ENCODE data around the gene PHF2.

Gene PHF2

DNA sequence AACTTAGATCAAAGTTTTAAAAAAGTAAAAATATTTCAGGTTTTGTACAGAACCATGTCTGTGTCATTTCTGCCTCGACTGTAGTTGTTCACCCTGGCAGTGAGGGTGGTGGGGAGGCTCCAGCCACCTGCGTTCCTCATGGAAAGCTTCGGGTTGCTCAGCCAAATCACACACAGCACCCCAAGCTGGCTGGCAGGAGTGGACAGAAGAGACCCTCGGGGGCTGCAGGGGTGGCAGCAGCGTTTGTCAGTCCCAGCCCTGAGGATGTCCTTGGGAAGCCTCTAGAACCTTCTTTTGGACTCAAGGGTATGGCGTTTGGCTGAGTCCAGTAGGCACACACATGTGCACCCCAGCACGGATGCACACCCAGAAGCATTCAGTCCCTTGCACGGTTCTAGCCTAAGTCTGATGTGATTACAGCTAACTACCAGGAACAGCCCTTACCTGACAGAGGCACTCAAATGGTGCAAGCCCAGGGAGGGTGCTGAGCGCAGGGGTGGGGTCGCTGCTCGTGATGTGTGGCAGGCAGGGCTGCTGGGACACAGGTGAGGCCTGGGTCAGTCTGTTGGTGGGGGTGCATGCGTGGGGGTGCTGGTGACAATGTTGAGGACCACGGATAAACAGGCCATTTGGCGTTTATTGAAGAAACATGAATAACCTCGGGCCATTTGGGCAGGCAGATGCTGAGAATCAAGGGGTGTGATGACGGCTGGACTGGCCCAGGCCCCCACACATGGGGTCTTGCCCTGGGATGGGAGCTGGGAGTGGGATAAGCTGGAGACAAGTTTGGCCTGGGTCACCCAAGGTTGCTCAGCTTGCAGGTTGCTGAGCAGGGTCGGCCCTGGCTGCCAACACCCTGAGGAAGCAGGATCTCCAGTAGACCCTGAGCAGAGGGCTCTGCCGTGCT lies 103.4 kb downstream of the PHF2 start:
- Histone ChIP-seq H3K9ac (ENCODE audit: low read depth, low read length) (no peak overlapping the region), H3K27ac (ENCODE audit: low read depth, low read length) (no peak overlapping the region), H3K9me3 (ENCODE audit: insufficient read depth, low read depth, low read length) (no peaks in the 10 kb centered on the region), H3K27me3 (ENCODE audit: insufficient read depth, low read length) (no peaks in the 10 kb centered on the region), H3K36me3 (ENCODE audit: insufficient read depth, low read length) (peaks cover 7% of the 10 kb centered on the region; the same call in 1 of the 2 replicates), H3K4me3 (ENCODE audit: low read length) (no peak overlapping the region), H3K4me1 (ENCODE audit: insufficient read depth, low read length) (no peaks in the 10 kb centered on the region)
- 91% methylated on average over 18 of the region's 18 CpGs for WGBS

DNA sequence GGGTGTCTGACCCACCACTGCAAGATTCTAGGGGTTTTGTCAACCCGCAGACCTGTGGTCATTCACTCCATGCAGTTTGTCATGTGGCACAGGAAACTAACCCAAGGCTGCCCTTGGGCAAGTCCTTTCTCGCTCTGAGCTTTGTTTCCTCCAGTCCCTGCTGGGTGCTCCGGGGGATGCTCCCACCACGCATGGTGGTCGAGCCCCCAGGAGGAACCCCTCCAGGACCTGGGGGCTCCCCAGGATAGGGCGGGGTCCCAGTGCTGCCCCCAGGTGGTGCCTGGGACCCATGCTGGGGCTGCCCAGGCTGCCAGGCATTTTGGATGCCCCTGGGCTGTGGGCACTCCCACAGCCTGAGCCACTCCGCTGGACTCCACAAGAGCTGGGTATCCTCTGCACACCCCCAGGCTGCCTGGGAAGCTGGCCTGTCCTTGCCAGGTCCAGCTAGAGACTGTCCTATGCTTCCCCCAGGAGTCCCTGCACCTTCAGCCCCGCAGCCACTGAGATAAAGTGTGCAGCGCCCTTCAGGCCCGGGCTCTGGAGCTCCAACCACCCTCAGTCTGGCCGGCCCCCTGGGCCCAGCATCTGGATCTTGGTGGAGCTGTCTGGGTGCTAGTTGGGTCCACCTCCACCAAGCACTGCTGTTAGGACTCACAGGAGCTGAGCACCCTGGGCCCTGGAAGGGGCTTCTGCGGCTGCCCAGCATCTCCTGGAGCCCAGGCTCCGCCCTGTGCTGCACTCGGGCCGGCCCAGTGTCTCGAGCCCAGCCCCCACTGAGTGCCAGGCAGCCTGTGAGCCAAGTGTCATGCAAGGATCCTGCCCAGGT lies 104.3 kb downstream of the PHF2 start:
- Histone ChIP-seq H3K4me1 (ENCODE audit: insufficient read depth, low read length) (no peaks in the 10 kb centered on the region), H3K27ac (ENCODE audit: low read depth, low read length) (no peak overlapping the region), H3K9me3 (ENCODE audit: insufficient read depth, low read depth, low read length) (no peaks in the 10 kb centered on the region), H3K27me3 (ENCODE audit: insufficient read depth, low read length) (no peaks in the 10 kb centered on the region), H3K9ac (ENCODE audit: low read depth, low read length) (no peak overlapping the region), H3K36me3 (ENCODE audit: insufficient read depth, low read length) (peaks cover 7% of the 10 kb centered on the region; the same call in 1 of the 2 replicates), H3K4me3 (ENCODE audit: low read length) (no peak overlapping the region)
- 89% methylated on average over 16 of the region's 16 CpGs for WGBS

DNA sequence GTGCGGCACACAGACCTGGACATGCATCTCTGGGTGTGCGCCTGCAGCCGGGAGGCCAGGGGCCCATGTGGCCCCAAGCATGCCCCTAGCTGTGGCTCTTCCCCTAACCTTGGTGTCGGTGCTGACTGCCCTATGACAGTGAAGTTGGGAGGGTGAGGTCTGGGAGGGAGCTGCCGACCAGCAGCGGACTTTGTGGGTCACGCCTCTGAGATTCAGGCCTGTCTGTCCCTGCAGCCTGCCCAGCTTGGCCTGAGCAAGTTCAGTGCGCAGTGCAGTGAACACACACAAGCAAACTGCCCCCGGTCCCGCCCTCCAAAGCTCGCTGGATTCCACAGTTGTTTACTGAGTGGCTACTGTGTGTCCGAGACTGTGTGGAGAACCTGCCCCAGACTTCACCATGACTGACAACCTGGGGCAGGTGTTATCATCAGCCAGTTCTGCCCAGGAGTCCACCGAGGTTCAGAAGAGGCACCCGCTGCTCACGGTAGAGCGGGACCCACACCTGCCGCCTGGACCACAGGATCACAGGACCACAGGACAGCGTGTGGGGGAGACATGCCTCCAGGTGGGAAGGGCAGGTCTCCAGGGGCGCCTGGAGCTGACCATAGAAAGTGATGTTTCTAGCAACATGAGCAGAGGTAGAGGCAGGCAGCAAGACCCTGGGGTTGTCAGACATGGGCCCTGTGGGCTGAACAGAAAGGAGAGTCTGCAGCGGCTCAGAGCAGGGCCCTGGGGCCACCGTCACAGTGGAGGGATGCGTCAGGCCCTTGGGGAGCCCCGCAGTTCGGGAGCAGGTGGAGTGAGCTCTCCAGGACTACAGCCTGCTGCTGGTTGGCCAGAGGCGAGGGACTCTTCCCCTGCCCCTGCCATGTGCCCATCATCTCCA lies 105.1 kb downstream of the PHF2 start:
- Histone ChIP-seq H3K9me3 (ENCODE audit: insufficient read depth, low read depth, low read length) (no peaks in the 10 kb centered on the region), H3K27me3 (ENCODE audit: insufficient read depth, low read length) (no peaks in the 10 kb centered on the region), H3K4me3 (ENCODE audit: low read length) (no peak overlapping the region), H3K9ac (ENCODE audit: low read depth, low read length) (no peak overlapping the region), H3K4me1 (ENCODE audit: insufficient read depth, low read length) (no peaks in the 10 kb centered on the region), H3K36me3 (ENCODE audit: insufficient read depth, low read length) (peaks cover 7% of the 10 kb centered on the region; the same call in 1 of the 2 replicates), H3K27ac (ENCODE audit: low read depth, low read length) (no peak overlapping the region)
- 81% methylated on average over 25 of the region's 25 CpGs for WGBS

DNA sequence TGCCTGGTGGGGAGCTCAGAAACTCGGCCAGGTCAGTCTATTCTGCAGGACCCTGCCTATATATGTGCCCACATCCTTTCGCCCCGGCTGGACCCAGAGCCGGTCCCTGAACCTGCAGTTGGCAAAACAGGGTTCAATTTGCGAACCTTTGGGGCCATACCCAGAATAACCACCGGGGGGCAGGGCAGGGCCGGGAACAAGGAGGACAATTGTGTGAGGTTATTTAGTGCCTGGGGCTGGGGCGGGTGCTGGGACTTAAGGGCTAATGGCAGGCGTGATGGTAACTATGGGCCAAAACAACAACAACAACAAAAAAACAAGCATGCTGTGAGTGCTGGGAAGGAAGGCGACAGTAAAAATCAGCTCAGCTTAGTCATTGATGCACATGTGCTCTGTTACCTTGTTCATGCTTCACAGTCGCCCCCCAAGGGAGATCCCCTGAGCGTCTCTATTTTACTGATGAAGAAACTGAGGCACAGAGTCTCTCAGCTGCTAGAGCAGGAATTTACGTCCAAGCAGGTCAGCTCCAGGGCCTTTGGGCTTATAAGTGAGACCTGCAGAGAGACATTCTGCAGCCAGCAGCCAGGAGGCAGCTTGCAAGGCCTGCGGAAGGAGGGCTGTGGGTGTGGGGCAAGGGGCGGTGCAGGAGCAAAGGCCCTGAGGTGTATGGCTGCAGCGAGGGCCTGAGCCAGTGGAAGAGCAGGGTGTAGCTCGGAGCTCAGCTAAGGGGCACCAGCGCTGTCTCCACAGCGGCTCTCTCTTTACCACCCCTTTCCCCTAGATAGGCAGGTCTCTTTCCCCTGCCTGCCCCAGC lies 106.0 kb downstream of the PHF2 start:
- no peaks in the 10 kb centered on the region for H3K4me1 ChIP-seq (ENCODE audit: insufficient read depth, low read length)

DNA sequence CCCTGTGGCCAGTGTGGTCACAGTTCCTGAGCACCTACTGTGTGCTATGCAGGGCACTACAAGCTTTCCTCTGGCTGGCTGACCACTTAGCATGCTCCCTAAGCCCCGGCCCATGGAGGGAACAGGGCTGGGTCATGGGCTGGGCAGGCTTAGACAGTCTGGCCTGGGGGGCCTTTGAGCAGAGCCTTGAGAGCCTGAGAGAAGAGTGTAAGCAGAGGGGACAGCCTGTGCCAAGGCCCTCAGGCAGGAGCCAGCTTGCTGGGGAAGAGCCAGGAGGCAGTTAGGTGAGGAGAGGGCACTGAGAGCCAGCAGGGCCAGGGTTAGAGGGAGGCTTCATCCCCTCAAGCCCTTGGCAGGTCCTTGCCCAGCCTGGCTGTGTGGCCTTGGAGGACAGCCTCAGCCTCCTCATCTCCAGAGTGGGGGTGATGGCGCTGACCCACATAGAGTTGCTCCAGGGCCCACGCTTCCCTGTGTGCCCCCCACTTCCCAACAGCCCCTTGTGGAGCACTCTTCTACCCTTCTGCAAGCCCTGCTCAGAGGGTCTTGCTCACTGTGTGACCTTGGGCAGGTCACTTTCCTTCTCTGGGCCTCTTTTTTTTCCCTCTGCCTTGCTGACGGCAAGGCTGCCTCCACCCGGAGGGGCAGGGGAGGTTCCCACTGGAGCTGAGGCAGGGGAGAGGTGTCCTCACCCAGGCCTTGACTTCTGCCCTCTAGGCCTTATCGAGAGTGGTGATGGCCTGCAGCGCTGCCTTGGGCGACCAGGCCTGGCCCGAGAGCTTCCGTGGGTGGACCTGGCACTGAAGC lies 107.1 kb downstream of the PHF2 start:
- WGBS, result 95% methylated on average over 10 of the region's 10 CpGs
- Histone ChIP-seq H3K27me3 (ENCODE audit: insufficient read depth, low read length) (no peaks in the 10 kb centered on the region), H3K4me3 (ENCODE audit: low read length) (no peak overlapping the region), H3K9me3 (ENCODE audit: insufficient read depth, low read depth, low read length) (peaks cover 2% of the 10 kb centered on the region), H3K9ac (ENCODE audit: low read depth, low read length) (no peak overlapping the region), H3K27ac (ENCODE audit: low read depth, low read length) (no peak overlapping the region), H3K4me1 (ENCODE audit: insufficient read depth, low read length) (no peaks in the 10 kb centered on the region), H3K36me3 (ENCODE audit: insufficient read depth, low read length) (no peaks in the 10 kb centered on the region)

More for the DNA sequence above, 106.0 kb downstream of the PHF2 start:
- H3K9ac ChIP-seq (ENCODE audit: low read depth, low read length), result no peak overlapping the region
- no peak overlapping the region for H3K4me3 ChIP-seq (ENCODE audit: low read length)
- no peaks in the 10 kb centered on the region for H3K9me3 ChIP-seq (ENCODE audit: insufficient read depth, low read depth, low read length)
- no peak overlapping the region for H3K27ac ChIP-seq (ENCODE audit: low read depth, low read length)
- peaks cover 7% of the 10 kb centered on the region; the same call in 1 of the 2 replicates for H3K36me3 ChIP-seq (ENCODE audit: insufficient read depth, low read length)
- H3K27me3 ChIP-seq (ENCODE audit: insufficient read depth, low read length), result no peaks in the 10 kb centered on the region
- 55% methylated on average over 19 of the region's 19 CpGs for WGBS

DNA sequence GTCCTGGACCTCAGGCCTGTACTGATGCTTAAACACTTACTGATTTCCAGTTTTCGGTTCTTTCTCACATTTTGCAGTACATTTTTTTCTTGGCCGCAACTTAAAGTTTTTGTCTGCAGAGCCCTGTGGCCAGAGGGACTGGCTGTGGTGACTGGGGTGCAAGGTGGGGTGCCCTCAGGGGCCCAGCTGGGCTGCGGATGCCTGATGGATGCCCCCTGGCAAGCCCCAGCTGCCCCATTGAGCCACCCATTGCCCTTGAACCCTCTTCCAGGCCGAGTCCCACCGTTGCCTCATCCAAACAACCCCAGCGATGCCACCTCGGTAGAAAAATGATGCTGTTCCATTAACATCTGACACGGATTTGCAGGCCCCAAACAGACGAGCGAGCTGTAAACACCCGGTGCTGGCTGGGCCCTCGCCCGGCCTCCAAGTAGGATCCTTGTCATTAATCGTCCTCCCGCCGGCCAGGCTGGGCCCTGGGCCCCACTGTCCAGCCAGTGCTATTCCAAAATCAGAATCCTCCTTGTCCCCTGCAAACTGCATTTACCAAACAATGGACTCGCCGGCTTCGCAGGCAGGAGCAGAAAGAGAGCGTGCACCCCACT lies 107.9 kb downstream of the PHF2 start:
- H3K4me3 ChIP-seq (ENCODE audit: low read length), result no peak overlapping the region
- no peaks in the 10 kb centered on the region for H3K36me3 ChIP-seq (ENCODE audit: insufficient read depth, low read length)
- H3K27me3 ChIP-seq (ENCODE audit: insufficient read depth, low read length), result no peaks in the 10 kb centered on the region
- WGBS, result 90% methylated on average over 20 of the region's 20 CpGs
- H3K9ac ChIP-seq (ENCODE audit: low read depth, low read length), result no peak overlapping the region
- H3K9me3 ChIP-seq (ENCODE audit: insufficient read depth, low read depth, low read length), result peaks cover 9% of the 10 kb centered on the region
- no peak overlapping the region for H3K27ac ChIP-seq (ENCODE audit: low read depth, low read length)
- H3K4me1 ChIP-seq (ENCODE audit: insufficient read depth, low read length), result no peaks in the 10 kb centered on the region

DNA sequence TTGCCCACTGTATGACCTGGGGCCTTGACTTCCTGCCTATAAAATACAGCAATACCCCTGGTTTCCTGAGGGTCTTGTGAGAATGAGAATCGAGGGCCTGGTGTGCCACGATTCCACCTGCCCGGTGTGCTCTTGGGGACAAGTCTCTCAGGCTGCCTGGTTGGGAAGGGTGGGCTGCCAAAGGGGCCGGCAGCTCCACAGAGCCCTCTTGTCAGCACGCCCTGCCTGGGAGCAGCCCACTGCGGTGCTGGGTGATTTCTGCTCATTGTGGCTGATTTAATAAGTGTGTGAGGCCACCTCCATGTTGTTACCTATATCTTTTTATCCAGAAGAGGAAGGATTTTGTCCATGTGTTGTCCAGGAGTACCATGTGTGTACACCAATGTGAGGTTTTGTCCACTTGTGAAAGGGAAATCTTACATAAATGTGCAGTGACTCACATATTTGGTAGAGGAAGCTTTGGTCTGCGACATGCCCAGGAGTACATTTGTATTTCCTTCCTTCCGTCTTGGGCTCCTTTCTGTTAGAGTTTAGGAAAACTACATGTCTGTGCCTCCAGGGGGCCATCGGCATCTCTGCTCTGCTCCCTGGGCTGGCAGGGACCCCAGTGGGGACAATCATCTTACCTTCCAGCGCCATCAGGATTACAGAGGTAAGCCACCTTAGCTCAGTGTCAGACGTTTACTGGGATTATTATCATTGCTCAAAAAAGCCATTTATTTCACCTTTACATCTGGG lies 108.6 kb downstream of the PHF2 start:
- 73% methylated on average over 11 of the region's 11 CpGs for WGBS
- no peak overlapping the region for H3K9ac ChIP-seq (ENCODE audit: low read depth, low read length)

DNA sequence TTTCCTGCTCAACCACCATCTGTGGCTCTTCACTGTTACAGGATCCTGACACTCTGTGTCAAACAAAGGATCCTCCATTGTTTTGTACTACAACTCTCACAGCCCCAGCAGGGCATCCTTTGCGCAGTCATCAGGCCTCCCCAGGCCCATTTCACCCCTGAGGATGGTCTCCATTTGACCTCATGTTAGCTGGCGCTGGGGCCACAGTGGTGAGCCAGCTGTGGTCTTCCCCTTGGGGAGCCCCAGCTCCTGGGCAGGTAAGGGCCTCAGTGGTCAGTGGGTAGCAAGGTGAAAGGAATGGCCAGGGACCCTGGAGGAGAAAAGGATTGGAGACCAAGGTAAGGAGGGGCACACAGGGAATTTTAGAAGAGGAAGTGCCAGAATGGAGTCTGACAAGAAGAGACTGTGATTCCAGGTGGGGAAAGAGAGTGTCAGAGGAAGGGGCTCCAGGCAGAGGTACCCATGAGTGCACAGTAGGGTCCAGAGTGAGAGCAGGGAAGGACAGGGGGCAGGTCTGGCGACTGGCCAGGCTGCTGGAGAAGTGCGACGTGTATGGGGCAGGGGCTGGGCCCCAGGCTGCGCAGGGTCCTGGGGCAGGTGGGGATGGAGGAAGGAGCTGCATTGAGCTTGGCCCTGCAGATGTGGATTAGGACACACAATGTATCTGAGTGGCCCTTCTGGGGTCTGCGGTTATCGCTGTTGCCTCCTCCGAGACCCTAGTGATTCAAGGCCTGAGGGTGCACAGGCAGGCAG lies 109.9 kb downstream of the PHF2 start:
- no peaks in the 10 kb centered on the region for H3K4me1 ChIP-seq (ENCODE audit: insufficient read depth, low read length)
- H3K27ac ChIP-seq (ENCODE audit: low read depth, low read length), result no peak overlapping the region
- no peaks in the 10 kb centered on the region for H3K27me3 ChIP-seq (ENCODE audit: insufficient read depth, low read length)
- no peak overlapping the region for H3K9ac ChIP-seq (ENCODE audit: low read depth, low read length)
- H3K9me3 ChIP-seq (ENCODE audit: insufficient read depth, low read depth, low read length), result peaks cover 27% of the 10 kb centered on the region
- 92% methylated on average over 9 of the region's 9 CpGs for WGBS
- no peak overlapping the region for H3K4me3 ChIP-seq (ENCODE audit: low read length)
- H3K36me3 ChIP-seq (ENCODE audit: insufficient read depth, low read length), result no peaks in the 10 kb centered on the region

More for the DNA sequence above, 108.6 kb downstream of the PHF2 start:
- Histone ChIP-seq H3K9me3 (ENCODE audit: insufficient read depth, low read depth, low read length) (peaks cover 16% of the 10 kb centered on the region), H3K4me1 (ENCODE audit: insufficient read depth, low read length) (no peaks in the 10 kb centered on the region), H3K36me3 (ENCODE audit: insufficient read depth, low read length) (no peaks in the 10 kb centered on the region), H3K27ac (ENCODE audit: low read depth, low read length) (no peak overlapping the region), H3K27me3 (ENCODE audit: insufficient read depth, low read length) (no peaks in the 10 kb centered on the region), H3K4me3 (ENCODE audit: low read length) (no peak overlapping the region)
